ENCODE results near the gene MFSD2A.

- no peak for TF ChIP-seq EZH2 (IDR thresholded peaks at IDR 0.05; ENCODE audit: low read depth)
- TF ChIP-seq CTCF (conservative IDR thresholded peaks at IDR 0.05) = no peak
Observed at GRCh38 chr1:39976732-39977131, 21.8 kb downstream of the MFSD2A start.
